Epithelial cell of proximal tubule (primary cell): ENCODE results near the gene PYGO1. TPM values are rescaled to one million over a fixed set of nuclear protein-coding genes. Genes with fewer than 3 reads are reported as not detected.
A peak's percentile ranks its signal among the peaks of the same experiment; 100 is the strongest.
"Not testable (repeated sequence)": the region's sequence is repeated elsewhere in the genome, so short reads cannot be mapped to it uniquely, and the experiment has no call there.

ENCODE experiments used
- DNase-seq: peaks from one replicate; pipeline ENCODE4 v3.0.0-alpha.2; 2011; ENCODE audit warnings: low read depth
- H3K4me3 ChIP-seq: 2 replicates; pipeline ENCODE4 v1.5.1; 2011; ENCODE audit warnings: low read depth, mild to moderate bottlenecking, low read length
- total RNA-seq: library from RNA; depleted of rRNA; stranded (reverse); fragments of >200 nt; gene quantifications from 2 replicates; pipeline ENCODE4 v1.2.3, GENCODE V29; 2015
- TF ChIP-seq, protein P1 (sequence below): conservative IDR thresholded peaks from 2 replicates; pipeline ENCODE4 v1.5.1; 2012; ENCODE audit warnings: low read depth, mild to moderate bottlenecking, low read length

Gene PYGO1
- total RNA-seq, 1 donor from 2014 or later: 2.2 TPM

DNA sequence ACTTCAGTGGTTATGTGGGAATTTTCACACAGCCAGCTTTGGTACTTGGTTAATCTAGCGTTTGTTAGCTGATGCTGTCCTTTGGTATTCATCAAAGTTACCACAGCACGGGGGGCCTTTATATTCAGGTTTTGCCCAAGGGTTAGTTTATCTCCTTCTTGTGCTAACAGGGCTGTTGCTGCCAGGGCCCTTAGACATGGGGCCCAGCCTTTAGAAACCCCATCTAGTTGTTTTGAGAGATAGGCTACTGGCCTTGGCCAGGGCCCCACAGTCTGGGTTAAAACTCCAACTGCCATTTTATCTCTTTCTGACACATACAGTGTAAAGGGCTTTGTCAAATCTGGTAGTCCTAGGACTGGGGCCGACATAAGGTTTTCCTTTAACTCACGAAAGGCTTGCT, 72.7 kb downstream of the PYGO1 start:
- TF ChIP-seq, protein P1, sequence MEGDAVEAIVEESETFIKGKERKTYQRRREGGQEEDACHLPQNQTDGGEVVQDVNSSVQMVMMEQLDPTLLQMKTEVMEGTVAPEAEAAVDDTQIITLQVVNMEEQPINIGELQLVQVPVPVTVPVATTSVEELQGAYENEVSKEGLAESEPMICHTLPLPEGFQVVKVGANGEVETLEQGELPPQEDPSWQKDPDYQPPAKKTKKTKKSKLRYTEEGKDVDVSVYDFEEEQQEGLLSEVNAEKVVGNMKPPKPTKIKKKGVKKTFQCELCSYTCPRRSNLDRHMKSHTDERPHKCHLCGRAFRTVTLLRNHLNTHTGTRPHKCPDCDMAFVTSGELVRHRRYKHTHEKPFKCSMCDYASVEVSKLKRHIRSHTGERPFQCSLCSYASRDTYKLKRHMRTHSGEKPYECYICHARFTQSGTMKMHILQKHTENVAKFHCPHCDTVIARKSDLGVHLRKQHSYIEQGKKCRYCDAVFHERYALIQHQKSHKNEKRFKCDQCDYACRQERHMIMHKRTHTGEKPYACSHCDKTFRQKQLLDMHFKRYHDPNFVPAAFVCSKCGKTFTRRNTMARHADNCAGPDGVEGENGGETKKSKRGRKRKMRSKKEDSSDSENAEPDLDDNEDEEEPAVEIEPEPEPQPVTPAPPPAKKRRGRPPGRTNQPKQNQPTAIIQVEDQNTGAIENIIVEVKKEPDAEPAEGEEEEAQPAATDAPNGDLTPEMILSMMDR: no peak
- no peak for DNase-seq
- no peak overlapping the region for H3K4me3 ChIP-seq

DNA sequence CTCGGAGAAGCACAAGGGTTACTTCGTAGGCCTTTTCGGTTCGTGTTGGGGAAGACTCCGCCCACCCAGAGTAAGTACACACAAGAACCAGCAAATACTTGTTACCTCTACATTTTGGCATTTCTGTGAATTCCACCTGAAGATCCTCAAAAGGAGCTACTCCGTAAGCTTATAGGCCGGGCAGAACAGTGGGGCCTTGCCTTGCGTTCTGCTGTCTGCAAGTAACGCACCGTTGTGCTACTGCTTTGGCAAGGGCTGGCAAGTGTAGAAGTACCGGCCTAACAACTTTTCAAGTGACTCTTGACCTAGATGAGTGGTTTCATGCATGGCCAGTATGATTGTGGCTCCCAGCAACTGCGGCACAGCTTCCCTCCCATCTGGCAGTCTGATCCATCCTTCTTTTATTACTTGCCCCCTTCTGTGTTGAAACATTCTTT, 73.7 kb downstream of the PYGO1 start:
- no peak for DNase-seq
- H3K4me3 ChIP-seq: no peak overlapping the region
- TF ChIP-seq, protein P1: no peak

DNA sequence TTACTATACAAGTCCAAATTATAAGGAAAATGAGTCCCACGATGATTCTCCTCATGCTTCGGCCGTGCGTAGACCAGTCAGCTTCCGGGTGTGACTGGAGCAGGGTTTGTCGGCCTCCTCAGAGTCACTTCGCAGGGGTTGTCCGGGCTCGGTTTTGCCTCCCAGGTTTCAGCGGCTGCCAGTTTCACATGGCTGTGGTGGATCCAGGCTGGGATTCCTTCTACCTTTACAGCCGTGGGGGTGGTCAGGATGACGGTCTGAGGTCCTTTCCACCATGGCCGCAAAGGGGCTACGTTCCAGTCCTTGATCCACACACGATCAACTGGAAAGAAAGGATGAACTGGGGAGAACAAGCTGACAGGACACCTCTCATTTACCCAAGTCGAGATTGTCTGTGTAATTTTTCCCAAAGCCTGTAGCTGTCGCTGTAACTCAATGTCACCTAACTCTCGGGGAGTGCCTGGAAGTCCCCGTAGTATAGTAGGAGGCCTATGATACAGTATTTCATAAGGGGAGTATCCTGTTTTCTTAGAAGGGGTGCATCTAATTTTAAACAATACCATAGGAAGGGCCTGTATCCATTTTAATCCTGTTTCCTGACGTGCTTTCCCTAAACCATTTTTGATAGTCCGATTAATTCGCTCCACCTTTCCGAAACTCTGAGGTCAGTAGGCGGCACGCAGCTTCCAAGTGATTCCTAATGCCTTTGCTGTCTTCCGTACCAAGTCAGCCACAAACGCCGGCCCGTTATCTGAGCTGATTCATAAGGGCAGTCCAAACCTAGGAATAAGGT, 74.3 kb downstream of the PYGO1 start:
- H3K4me3 ChIP-seq: peak overlapping the region; percentile 23
- DNase-seq: not testable (repeated sequence)
- TF ChIP-seq, protein P1: peak; percentile 71

DNA sequence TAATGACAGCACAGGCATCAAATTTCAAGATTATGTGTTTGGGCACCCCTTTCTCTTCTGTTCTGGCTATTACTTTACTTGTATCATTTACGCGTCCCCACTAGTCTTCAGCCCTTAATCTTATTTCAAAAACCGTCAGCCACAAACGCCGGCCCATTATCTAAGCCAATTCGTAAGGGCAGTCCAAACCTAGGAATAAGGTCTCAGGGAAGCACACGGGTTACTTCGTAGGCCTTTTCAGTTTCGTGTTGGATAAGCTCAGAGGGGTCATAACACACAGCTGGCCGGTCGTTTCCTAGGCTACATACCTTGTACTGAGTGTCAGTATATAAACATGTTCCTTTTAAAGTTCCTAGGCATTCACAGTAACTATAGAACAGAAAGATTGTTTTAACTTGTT, 75.0 kb downstream of the PYGO1 start:
- no peak for DNase-seq
- TF ChIP-seq, protein P1: no peak
- H3K4me3 ChIP-seq: no peak overlapping the region

DNA sequence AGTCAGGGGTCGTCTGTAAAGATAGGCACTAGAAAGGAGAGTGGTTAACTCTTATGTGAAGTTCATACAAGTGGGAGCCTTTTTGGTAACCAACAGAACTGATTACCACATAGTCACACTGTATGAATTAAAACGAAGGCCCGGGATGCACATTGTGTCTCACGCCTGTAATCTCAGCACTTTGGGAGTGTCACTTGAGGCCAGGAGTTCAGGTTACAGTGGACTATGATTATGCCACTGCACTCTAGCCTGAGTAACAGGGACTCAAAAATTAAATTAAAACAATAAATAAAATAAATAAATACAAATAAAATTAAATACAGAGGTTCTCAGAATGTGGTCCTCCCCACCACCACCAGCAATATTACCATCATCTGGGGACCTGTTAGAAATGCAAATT, 80.6 kb downstream of the PYGO1 start:
- TF ChIP-seq, protein P1: no peak
- H3K4me3 ChIP-seq: no peak overlapping the region
- no peak for DNase-seq

DNA sequence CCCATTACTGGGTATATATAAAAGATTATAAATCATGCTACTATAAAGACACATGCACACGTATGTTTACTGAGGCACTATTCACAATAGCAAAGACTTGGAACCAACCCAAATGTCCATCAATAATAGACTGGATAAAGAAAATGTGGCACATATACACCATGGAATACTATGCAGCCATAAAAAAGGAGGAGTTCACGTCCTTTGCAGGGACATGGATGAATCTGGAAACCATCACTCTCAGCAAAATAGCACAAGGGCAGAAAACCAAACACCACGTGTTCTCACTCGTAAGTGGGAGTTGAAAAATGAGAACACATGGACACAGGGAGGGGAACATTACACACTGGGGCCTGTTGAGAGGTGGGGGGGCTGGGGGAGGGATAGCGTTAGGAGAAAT, 82.7 kb downstream of the PYGO1 start:
- H3K4me3 ChIP-seq, DNase-seq: not testable (repeated sequence)

DNA sequence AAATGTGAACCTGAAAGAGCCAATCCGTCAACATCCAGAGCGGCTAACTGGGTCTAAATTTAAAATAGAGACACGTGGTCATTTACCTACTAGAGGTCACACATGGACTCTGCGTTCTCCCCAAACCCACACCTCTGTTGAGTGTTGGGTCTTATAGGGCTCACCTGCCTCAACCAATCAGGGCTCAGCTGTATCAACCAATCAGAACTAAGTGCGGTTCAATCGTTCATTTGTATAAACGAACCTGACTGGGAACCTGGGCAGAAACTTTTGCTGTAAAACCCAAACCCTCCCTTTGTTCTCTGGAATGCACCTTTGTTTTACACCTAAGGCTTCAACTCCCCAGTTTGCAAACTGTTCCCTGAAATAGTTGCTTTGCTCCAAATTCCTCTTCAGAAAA, 89.0 kb downstream of the PYGO1 start:
- TF ChIP-seq, protein P1: no peak
- no peak for DNase-seq
- no peak overlapping the region for H3K4me3 ChIP-seq

DNA sequence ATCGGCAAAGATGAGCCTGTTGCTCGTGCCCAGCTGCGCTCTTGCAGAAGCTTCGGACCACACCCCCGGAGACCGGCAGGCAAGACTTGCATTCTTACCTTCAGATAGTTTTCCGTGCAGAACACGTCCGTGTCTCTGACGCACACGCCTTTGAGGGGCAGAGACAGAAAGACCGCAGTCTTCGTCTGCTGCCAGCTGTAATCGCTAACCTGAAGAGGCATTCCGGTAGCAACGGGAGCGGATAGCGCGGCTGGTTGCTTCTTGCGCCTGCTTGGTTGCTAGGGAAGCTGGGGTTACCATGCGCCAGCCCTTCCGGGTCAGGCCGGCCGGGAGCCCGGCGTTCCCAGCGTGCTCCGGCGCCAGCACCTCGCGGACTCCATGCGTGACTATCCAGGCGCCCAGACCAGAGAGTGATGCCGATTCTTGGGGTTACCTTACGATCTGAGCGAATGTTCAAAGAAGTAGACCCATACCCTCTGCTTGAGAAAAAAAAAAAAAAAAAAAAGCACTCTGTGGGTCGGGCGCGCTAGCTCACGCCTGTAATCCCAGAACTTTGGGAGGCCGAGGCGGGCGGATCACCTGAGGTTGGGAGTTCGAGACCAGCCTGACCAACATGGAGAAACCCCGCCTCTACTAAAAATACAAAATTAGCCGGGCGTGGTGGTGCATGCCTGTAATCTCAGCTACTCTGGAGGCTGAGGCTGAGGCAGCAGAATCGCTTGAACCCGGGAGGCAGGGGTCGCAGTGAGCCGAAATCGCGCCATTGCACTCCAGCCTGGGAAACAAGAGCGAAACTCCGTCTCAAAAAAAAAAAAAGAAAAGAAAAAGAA, 89.8 kb downstream of the PYGO1 start:
- peak overlapping the region; percentile 66 for H3K4me3 ChIP-seq
- peak; percentile 49 for DNase-seq
